HG03064 (cell line): ENCODE data around the gene WDFY3.
"Not testable (repeated sequence)": the region's sequence is repeated elsewhere in the genome, so short reads cannot be mapped to it uniquely, and the experiment has no call there.

Source experiments
- ATAC-seq: cut with Tn5 transposase; IDR thresholded peaks from one replicate; pipeline ENCODE4 v1.9.1; 2021; ENCODE audit warnings: low read depth; ENCODE audit not compliant: unreplicated experiment

Gene WDFY3

GRCh38 chr4:84870398-84871163 lies 95.9 kb downstream of the WDFY3 start:
- ATAC-seq = no peak

DNA sequence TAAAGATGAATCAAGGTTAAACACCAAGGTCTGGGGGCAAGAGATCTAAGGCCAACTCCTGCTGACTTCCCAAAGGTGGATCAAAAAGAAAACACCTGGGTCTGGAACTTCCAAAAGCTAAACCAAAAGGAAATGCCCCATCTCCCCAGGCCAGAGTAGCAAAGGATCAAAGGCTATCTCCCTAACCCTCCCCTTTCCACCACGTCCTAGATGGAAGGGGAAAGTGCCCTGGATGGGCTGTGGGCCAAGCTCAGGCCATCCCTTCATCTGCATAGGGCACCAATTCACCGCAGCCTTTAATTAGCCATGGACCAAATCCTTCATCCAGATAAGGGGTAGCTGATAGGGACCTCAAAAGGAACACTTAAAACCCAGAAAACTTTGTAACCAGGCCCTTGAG lies 100.2 kb downstream of the WDFY3 start:
- ATAC-seq = no peak

- ATAC-seq = no peak
Measured at GRCh38 chr4:84865600-84865999, 100.9 kb downstream of the WDFY3 start.

GRCh38 chr4:84862064-84862463 lies 104.4 kb downstream of the WDFY3 start:
- no peak for ATAC-seq

DNA sequence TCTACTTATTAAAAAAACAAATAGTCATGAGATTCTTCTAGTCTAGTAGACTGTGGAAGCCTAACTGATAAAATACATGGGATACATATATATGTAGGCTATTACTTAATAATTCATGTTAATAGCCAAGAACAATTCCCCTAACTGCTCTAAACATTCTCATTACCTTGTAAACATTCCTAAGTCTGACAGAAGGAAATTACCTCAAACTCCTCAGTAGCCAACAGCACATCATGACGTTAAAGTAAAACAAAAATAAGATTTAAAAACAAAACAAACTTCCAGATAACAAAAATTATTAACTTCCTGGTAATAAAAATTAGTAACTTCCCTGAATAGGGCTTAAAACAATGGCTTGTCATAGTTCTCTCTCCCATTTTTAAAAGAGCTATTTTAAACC lies 109.2 kb downstream of the WDFY3 start:
- ATAC-seq = no peak

- ATAC-seq = no peak
Measured at GRCh38 chr4:84856468-84857049, 109.9 kb downstream of the WDFY3 start.

- ATAC-seq = no peak
Measured at GRCh38 chr4:84855774-84856173, 110.7 kb downstream of the WDFY3 start.

DNA sequence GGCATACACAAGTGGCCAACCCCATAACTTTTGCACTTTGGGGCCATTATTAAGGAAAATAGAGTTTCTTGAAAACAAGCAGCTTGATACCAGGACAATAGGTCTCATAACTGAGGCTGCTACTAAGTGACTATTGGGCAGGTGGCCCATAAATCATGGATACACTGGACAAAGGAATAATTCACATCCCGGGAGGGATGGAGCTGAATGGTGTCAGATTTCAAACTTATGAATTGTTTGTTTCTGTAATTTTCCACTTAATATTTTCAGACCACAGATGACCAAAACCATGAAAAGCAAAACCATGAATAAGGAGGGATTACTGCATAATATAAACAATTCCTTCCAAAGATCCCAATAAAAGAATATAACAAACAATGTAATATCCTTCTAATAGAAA lies 114.4 kb downstream of the WDFY3 start:
- ATAC-seq = no peak

DNA sequence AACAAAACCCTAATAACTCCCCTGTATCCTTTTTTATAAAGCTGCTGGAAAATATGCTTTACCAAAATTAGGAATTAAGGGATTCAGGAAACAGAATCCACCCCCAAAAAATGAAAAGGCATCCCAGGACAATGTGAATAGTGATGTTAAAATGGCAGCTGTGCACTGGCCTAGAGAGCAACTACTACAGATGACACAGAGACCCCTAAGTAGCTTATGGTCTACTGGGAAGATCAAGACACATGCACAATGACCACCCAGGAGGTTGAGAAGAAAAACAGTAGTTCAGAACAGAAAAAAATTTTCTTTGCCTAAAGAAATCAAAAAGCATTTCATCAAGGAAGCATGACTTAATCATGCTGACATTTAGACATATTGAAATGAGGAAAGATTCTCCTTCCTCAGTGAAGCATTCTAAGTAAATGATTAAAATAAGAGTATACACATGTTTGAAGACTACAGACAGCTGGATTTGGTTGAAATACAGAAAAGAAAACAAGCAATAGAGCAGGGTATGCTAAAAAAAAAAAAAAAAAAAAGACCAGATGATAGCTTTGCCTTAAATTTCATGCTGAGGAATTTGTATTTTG lies 117.3 kb downstream of the WDFY3 start:
- ATAC-seq = no peak

GRCh38 chr4:84848432-84848831 lies 118.1 kb downstream of the WDFY3 start:
- no peak for ATAC-seq

DNA sequence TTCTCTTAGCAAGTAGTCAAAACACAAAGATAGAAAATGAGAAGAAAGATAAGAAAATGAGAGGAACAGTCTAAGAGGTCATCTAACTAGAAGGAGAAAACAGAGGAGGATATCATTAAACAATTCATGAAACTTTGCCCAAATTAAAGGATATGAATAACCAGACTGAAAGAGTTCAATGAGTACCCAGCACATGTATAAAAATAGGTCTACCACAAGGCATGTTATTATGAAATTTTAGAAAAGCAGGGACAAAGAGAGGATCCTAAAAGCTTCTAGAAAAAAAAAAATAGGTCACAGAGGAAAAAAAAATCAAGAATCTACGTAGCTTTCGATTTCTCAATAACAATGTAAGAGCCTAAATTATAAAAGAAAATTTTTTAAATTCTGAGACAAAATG lies 118.5 kb downstream of the WDFY3 start:
- ATAC-seq = no peak

GRCh38 chr4:84846985-84847384 lies 119.5 kb downstream of the WDFY3 start:
- no peak for ATAC-seq

- no peak for ATAC-seq
Measured at GRCh38 chr4:84841435-84841834, 125.1 kb downstream of the WDFY3 start.

DNA sequence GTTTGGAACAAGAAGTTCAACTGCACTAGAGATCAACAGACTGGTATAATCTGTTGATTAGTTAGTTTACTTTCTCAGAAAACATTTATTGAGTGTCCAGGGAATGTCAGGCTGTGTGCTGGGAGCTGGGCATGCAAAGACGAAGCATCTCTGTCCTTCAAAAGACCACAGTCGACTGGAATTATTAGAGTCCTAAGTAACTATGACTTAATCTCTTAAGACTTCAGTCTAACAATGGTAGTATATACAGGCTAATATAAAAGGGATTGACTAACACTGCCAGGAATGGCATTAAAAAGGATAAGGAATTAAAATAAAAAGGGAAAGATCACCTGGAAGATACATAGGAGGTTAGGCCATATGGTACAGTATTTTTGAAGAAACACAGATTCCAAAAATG lies 128.7 kb downstream of the WDFY3 start:
- no peak for ATAC-seq

DNA sequence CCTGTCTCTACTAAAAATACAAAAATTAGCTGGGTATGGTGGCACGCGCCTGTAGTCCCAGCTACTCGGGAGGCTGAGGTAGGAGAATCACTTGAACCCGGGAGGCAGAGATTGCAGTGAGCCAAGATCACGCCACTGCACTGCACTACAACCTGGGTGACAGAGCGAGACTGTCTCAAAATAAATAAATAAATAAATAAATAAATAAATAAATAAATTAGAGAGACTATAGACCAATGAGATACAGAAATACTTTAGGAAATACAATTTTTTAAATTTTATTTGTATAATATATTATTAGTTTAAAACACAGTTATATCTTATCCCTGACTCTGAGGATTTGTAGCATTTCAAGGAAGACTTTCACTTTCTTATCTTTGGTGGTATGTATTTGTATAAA lies 136.9 kb downstream of the WDFY3 start:
- ATAC-seq = not testable (repeated sequence)

- no peak for ATAC-seq
Measured at GRCh38 chr4:84826681-84827080, 139.8 kb downstream of the WDFY3 start.

GRCh38 chr4:84825701-84826341 lies 140.7 kb downstream of the WDFY3 start:
- no peak for ATAC-seq

GRCh38 chr4:84821064-84821463 lies 145.4 kb downstream of the WDFY3 start:
- no peak for ATAC-seq

DNA sequence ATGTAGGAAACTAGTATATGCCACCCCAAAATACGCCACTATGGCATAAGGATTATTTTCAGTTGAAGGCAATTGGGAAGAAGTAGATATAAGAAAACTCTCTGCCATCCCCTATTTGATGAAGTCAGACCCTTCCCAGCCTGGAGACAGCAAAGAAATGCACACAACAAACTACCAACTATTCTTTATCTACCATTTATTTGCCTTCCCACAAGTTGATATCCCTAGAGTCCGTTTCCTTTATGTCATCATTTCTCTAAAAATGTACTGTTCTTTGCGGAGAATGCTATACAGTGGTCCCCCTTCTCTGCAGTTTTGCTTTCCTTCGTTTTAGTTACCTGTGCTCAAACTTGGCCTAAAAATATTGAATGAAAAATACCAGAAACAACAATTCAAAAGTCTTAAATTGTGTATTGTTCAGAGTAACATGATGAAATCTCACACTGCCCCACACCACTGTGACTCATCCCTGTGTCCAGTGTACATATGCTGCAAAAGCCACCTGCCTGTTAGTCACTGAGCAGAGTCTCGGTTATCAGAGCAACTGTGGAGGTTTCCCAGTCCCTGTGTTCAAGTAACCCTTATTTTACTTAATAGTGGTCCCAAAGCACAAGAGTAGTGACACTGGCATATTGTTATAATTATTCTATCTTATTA lies 152.3 kb downstream of the WDFY3 start:
- no peak for ATAC-seq

DNA sequence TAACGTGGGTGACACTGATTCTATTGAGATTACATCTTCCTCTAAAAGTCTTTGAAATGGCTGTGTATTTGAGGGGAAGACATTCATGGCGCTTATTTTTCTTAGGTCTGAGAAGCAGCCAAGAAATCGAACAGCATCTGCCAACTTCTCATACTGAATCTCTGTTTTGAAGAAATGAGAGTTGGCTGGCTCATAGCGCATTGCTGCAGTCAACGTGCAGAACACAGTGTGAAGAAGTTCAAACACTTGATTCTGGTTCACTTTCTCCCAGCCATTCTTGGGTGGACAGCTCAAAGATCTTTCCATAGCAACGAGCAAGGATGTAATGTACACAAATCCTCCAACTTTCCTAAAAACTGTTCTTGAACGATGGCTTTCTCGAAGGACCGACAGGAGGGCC lies 156.5 kb downstream of the WDFY3 start:
- no peak for ATAC-seq

DNA sequence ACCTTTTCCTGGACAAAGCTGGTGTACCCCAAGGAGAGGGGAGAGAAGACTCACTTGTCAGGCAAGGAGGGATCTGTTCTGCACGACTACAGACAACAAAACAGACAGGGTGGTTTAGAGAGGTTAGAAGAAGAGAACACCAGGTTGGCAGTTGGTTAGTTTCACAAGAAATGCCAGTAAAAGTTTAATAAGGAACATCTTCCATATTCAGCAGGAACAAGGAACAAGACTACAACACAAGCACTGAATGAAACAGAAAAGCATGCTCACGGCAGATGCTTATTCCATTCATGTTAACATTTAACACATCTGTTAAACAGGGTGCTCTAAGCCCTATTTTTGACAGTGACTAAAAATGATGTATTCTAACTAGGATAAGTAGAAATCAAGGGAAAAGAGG lies 158.2 kb downstream of the WDFY3 start:
- no peak for ATAC-seq
